ENCODE results near the gene SHANK2. TPM values are rescaled to one million over a fixed set of nuclear protein-coding genes. Genes with fewer than 3 reads are reported as not detected.

SHANK2 gene
- total and polyA plus RNA-seq, 10 of the 15 experiments (the other 5 are each of a cell fraction or from before 2014, with no cell fraction given), result 0.01 to 0.31 (median 0.10) TPM; not detected in 5

DNA sequence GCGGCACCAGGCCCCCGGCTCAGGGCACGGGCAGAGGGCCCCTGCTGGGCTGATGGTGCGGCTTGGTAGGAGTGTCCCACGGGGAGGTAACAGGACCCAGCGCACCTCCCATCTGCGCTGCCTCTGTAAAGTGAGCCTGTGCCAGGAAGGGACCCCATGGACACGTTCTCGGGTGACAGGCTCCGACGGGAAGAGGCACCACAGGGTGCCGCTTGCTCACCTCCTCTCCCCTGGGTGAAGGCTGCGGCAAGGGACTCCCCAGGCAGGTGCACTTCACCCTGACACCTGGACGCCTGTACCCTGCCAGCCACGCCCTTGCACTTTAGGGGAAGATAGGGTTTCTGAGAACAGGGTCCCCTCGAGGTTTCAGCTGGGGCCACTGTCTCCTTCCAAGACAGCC lies 48.1 kb downstream of the SHANK2 start:
- in situ Hi-C loops (cut with MboI) (no loop called here), intact Hi-C loops (cut with micrococcal nuclease; ENCODE audit: unreplicated experiment) (no loop called here)
- no peak overlapping the region for H2AFZ ChIP-seq (ENCODE audit: control insufficient read depth, low read depth, low read length)
- no peaks in the 10 kb centered on the region for H4K20me1 ChIP-seq (ENCODE audit: control insufficient read depth, insufficient read depth)
- POLR2A ChIA-PET, result no interaction called here
- DNase-seq (ENCODE audit: low read depth, low spot score) (no peak), FAIRE-seq (no peak), ATAC-seq (peak; percentile 64)
- H3K4me2 ChIP-seq (ENCODE audit: control insufficient read depth, insufficient read depth), result no peak overlapping the region
- no peaks in the 10 kb centered on the region for H3K36me3 ChIP-seq (ENCODE audit: control insufficient read depth in 2 of 2, insufficient read depth in 2 of 2, low read length in 1 of 2)
- CTCF ChIA-PET, result no interaction called here
- BruUV-seq (replicated peaks), result no TSS peak
- whole genome bisulfite sequencing (ENCODE audit: insufficient coverage, insufficient replicate concordance, low lambda C conversion rate, missing lambda C conversion rate), result 4% methylated on average over 16 of the region's 16 CpGs
- H3K9me3 ChIP-seq (replicated peaks; ENCODE audit: control insufficient read depth, insufficient read depth, low read length), result no peaks in the 10 kb centered on the region; the same call in 2 of the 3 replicates
- H3K27ac ChIP-seq (ENCODE audit: control insufficient read depth, insufficient read depth), result no peak overlapping the region
- H3K79me2 ChIP-seq (ENCODE audit: control insufficient read depth, insufficient read depth, low read length), result no peaks in the 10 kb centered on the region
- H3K9ac ChIP-seq (ENCODE audit: control insufficient read depth, insufficient read depth, low read length), result no peak overlapping the region
- no peaks in the 10 kb centered on the region for H3K4me1 ChIP-seq (ENCODE audit: control insufficient read depth, insufficient read depth, low read length)
- TF ChIP-seq, protein P1, sequence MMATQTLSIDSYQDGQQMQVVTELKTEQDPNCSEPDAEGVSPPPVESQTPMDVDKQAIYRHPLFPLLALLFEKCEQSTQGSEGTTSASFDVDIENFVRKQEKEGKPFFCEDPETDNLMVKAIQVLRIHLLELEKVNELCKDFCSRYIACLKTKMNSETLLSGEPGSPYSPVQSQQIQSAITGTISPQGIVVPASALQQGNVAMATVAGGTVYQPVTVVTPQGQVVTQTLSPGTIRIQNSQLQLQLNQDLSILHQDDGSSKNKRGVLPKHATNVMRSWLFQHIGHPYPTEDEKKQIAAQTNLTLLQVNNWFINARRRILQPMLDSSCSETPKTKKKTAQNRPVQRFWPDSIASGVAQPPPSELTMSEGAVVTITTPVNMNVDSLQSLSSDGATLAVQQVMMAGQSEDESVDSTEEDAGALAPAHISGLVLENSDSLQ (IDR thresholded peaks at IDR 0.05), result no peak
- no peak overlapping the region for H3K4me3 ChIP-seq
- RAD21 ChIA-PET (ENCODE audit: unreplicated experiment), result no interaction called here
- no peaks in the 10 kb centered on the region for H3K27me3 ChIP-seq (replicated peaks in 1 of 2; ENCODE audit: control insufficient read depth in 2 of 2, insufficient read depth in 2 of 2, low read length in 1 of 2)
- SMC1A ChIA-PET (ENCODE audit: uncharacterized antibody, unreplicated experiment), result no interaction called here

DNA sequence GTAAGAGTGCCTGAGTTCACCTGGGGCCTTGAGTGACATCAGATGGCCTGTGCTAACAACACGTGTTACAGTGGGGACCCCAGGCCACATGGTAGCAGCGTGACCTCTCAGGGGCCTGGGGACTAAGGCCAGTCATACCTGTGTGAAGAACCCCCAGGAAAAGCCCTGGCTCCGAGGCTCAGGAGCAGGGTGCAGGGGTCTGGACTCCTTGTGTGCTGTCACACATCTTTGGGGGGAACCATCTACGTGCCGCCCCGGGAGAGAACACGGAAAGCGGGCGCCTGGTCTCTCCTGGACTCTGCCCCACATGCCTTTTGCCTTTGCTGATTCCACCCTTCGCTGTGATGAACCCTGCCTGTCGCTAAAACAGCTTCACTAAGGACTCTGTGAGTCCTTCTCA lies 48.7 kb downstream of the SHANK2 start:
- TF ChIP-seq, protein P1 (IDR thresholded peaks at IDR 0.05), result no peak
- TF ChIP-seq, protein P2, sequence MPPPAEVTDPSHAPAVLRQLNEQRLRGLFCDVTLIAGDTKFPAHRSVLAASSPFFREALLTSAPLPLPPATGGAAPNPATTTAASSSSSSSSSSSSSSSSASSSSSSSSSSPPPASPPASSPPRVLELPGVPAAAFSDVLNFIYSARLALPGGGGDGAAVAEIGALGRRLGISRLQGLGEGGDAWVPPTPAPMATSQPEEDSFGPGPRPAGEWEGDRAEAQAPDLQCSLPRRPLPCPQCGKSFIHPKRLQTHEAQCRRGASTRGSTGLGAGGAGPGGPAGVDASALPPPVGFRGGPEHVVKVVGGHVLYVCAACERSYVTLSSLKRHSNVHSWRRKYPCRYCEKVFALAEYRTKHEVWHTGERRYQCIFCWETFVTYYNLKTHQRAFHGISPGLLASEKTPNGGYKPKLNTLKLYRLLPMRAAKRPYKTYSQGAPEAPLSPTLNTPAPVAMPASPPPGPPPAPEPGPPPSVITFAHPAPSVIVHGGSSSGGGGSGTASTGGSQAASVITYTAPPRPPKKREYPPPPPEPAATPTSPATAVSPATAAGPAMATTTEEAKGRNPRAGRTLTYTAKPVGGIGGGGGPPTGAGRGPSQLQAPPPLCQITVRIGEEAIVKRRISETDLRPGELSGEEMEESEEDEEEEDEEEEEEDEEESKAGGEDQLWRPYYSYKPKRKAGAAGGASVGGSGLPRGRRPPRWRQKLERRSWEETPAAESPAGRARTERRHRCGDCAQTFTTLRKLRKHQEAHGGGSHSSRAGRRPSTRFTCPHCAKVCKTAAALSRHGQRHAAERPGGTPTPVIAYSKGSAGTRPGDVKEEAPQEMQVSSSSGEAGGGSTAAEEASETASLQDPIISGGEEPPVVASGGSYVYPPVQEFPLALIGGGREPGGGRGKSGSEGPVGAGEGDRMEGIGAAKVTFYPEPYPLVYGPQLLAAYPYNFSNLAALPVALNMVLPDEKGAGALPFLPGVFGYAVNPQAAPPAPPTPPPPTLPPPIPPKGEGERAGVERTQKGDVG (CRISPR knock-in tag; IDR thresholded peaks at IDR 0.05), result no peak
- TF ChIP-seq NR2C1 (IDR thresholded peaks at IDR 0.05), result no peak
- in situ Hi-C loops (cut with MboI) (no loop called here), intact Hi-C loops (cut with micrococcal nuclease; ENCODE audit: unreplicated experiment) (no loop called here)
- no peak overlapping the region for H3K27ac ChIP-seq (ENCODE audit: control insufficient read depth, insufficient read depth)
- CTCF ChIA-PET, result no interaction called here
- H4K20me1 ChIP-seq (ENCODE audit: control insufficient read depth, insufficient read depth), result no peaks in the 10 kb centered on the region
- H3K4me2 ChIP-seq (ENCODE audit: control insufficient read depth, insufficient read depth), result no peak overlapping the region
- H3K4me3 ChIP-seq, result no peak overlapping the region
- H3K36me3 ChIP-seq (ENCODE audit: control insufficient read depth in 2 of 2, insufficient read depth in 2 of 2, low read length in 1 of 2), result no peaks in the 10 kb centered on the region
- no peaks in the 10 kb centered on the region; the same call in 2 of the 3 replicates for H3K9me3 ChIP-seq (replicated peaks; ENCODE audit: control insufficient read depth, insufficient read depth, low read length)
- no peak for FAIRE-seq
- H3K79me2 ChIP-seq (ENCODE audit: control insufficient read depth, insufficient read depth, low read length), result no peaks in the 10 kb centered on the region
- H3K27me3 ChIP-seq (replicated peaks in 1 of 2; ENCODE audit: control insufficient read depth in 2 of 2, insufficient read depth in 2 of 2, low read length in 1 of 2), result no peaks in the 10 kb centered on the region
- RAD21 ChIA-PET (ENCODE audit: unreplicated experiment), result no interaction called here
- H3K4me1 ChIP-seq (ENCODE audit: control insufficient read depth, insufficient read depth, low read length), result no peaks in the 10 kb centered on the region
- POLR2A ChIA-PET, result no interaction called here
- BruUV-seq (replicated peaks), result no TSS peak
- 37% methylated on average over 11 of the region's 11 CpGs for WGBS (ENCODE audit: insufficient coverage, insufficient replicate concordance, low lambda C conversion rate, missing lambda C conversion rate)
- DNase-seq (ENCODE audit: low read depth, low spot score), result no peak
- SMC1A ChIA-PET (ENCODE audit: uncharacterized antibody, unreplicated experiment), result no interaction called here
- no peak overlapping the region for H3K9ac ChIP-seq (ENCODE audit: control insufficient read depth, insufficient read depth, low read length)
- ATAC-seq, result no peak; the same call in 2 of the 3 replicates
- H2AFZ ChIP-seq (ENCODE audit: control insufficient read depth, low read depth, low read length), result no peak overlapping the region

All from GM12878 (cell line).